HEK293 (cell line): Measurements from ENCODE around the gene DEFB113.

Experiments used
- CTCF ChIA-PET: fragments of 350-600 bp; formaldehyde crosslinking; extraction: SDS; loops from one replicate; lab custom pipeline; 2021; ENCODE audit warnings: antibody characterized with exemption; lab: Yijun Ruan, JAX
- POLR2A ChIA-PET: fragments of 300-600 bp; formaldehyde crosslinking; extraction: SDS; loops from one replicate; lab custom pipeline; 2020; ENCODE audit warnings: antibody characterized with exemption, inconsistent platforms; lab: Yijun Ruan, JAX
- H3K27ac ChIP-seq: fragments of 200-500 bp; sonication (Bioruptor generic); 2 replicates; pipeline ENCODE4 v1.5.1; 2014; ENCODE audit warnings: low read depth, low read length, control low read depth, inconsistent platforms; ENCODE audit errors: extremely low read depth
- H3K36me3 ChIP-seq, 2 experiments: fragments of 200-500 bp in 1 of 2; sonication (Bioruptor generic) in 1 of 2; 1 replicate in 1 of 2; 2 replicates in 1 of 2; pipeline ENCODE4 v1.5.1; 2014 to 2017; ENCODE audit warnings: inconsistent platforms in 2 of 2, low read length in 2 of 2; ENCODE audit not compliant: control insufficient read depth in 2 of 2, insufficient read depth in 1 of 2
- H3K4me1 ChIP-seq: fragments of 200-500 bp; sonication (Bioruptor generic); 2 replicates; pipeline ENCODE4 v1.5.1; 2014; ENCODE audit warnings: mild to moderate bottlenecking, low read length, inconsistent platforms; ENCODE audit not compliant: control insufficient read depth, insufficient read depth
- H3K4me3 ChIP-seq: 2 replicates; pipeline ENCODE4 v1.5.1; 2011; ENCODE audit warnings: low read depth, mild to moderate bottlenecking, control low read depth, low read length, moderate library complexity
- H3K9me3 ChIP-seq: fragments of 200-500 bp; sonication (Bioruptor generic); 2 replicates; pipeline ENCODE4 v1.5.1; 2014; ENCODE audit warnings: low read depth, low read length, inconsistent platforms; ENCODE audit not compliant: control insufficient read depth, insufficient read depth
- CTCF ChIP-seq: fragments of 450-650 bp; formaldehyde crosslinking; IDR thresholded peaks from 2 replicates; pipeline ENCODE4 v1.5.1; 2016; ENCODE audit warnings: missing biosample characterization, missing genetic modification characterization
- MZF1 ChIP-seq: fragments of 450-650 bp; formaldehyde crosslinking; IDR thresholded peaks from 2 replicates; pipeline ENCODE4 v1.5.1; 2017; ENCODE audit warnings: missing biosample characterization, missing genetic modification characterization, borderline replicate concordance
- RBAK ChIP-seq: fragments of 450-650 bp; formaldehyde crosslinking; IDR thresholded peaks from 2 replicates; pipeline ENCODE4 v1.5.1; 2016; ENCODE audit warnings: missing biosample characterization, missing genetic modification characterization
- SETDB1 ChIP-seq: IDR thresholded peaks from one replicate; pipeline ENCODE4 v1.6.1; 2017; ENCODE audit warnings: mild to moderate bottlenecking, low read length, moderate library complexity, mixed read lengths; ENCODE audit not compliant: insufficient read length
- SP7 ChIP-seq: fragments of 450-650 bp; formaldehyde crosslinking; IDR thresholded peaks from 2 replicates; pipeline ENCODE4 v1.5.1; 2016; ENCODE audit warnings: missing biosample characterization, missing genetic modification characterization
- ZBTB7A ChIP-seq: fragments of 450-650 bp; formaldehyde crosslinking; IDR thresholded peaks from 2 replicates; pipeline ENCODE4 v1.5.1; 2016; ENCODE audit warnings: low read depth, missing biosample characterization, missing genetic modification characterization
- ZBTB8A ChIP-seq: fragments of 450-650 bp; formaldehyde crosslinking; IDR thresholded peaks from 2 replicates; pipeline ENCODE4 v1.5.1; 2016; ENCODE audit warnings: missing biosample characterization, missing genetic modification characterization
- ZFHX2 ChIP-seq: fragments of 450-650 bp; formaldehyde crosslinking; conservative IDR thresholded peaks from 2 replicates; pipeline ENCODE4 v1.5.1; 2016; ENCODE audit warnings: missing biosample characterization, missing genetic modification characterization
- ZFP41 ChIP-seq: fragments of 450-650 bp; formaldehyde crosslinking; IDR thresholded peaks from 2 replicates; pipeline ENCODE4 v1.5.1; 2016; ENCODE audit warnings: missing biosample characterization, missing genetic modification characterization, borderline replicate concordance
- ZFP69B ChIP-seq: fragments of 450-650 bp; formaldehyde crosslinking; IDR thresholded peaks from 2 replicates; pipeline ENCODE4 v1.5.1; 2016; ENCODE audit warnings: missing biosample characterization, missing genetic modification characterization
- ZNF10 ChIP-seq: fragments of 450-650 bp; formaldehyde crosslinking; IDR thresholded peaks from 2 replicates; pipeline ENCODE4 v1.5.1; 2017; ENCODE audit warnings: missing biosample characterization, missing genetic modification characterization
- ZNF112 ChIP-seq: fragments of 450-650 bp; formaldehyde crosslinking; IDR thresholded peaks from 2 replicates; pipeline ENCODE4 v1.5.0; 2017; ENCODE audit warnings: missing biosample characterization, missing genetic modification characterization
- ZNF121 ChIP-seq: fragments of 450-650 bp; formaldehyde crosslinking; IDR thresholded peaks from 2 replicates; pipeline ENCODE4 v1.5.1; 2016; ENCODE audit warnings: missing biosample characterization, missing genetic modification characterization
- ZNF18 ChIP-seq: fragments of 450-650 bp; formaldehyde crosslinking; IDR thresholded peaks from 2 replicates; pipeline ENCODE4 v1.5.1; 2016; ENCODE audit warnings: missing biosample characterization, missing genetic modification characterization
- ZNF223 ChIP-seq: fragments of 450-650 bp; formaldehyde crosslinking; IDR thresholded peaks from 2 replicates; pipeline ENCODE4 v1.5.1; 2016; ENCODE audit warnings: missing biosample characterization, missing genetic modification characterization
- ZNF239 ChIP-seq: fragments of 450-650 bp; formaldehyde crosslinking; IDR thresholded peaks from 2 replicates; pipeline ENCODE4 v1.5.1; 2016; ENCODE audit warnings: missing biosample characterization, missing genetic modification characterization
- ZNF274 ChIP-seq, 2 experiments: fragments of 200-500 bp in 1 of 2; fragments of 450-650 bp in 1 of 2; sonication (Bioruptor generic) in 1 of 2; formaldehyde crosslinking in 1 of 2; IDR thresholded peaks; 2 replicates each; pipeline versions ENCODE4 v1.5.1 to v1.6.1; 2014 to 2016; ENCODE audit warnings: borderline replicate concordance in 1 of 2, inconsistent platforms in 1 of 2, low read length in 1 of 2, missing biosample characterization in 1 of 2, missing genetic modification characterization in 1 of 2
- ZNF404 ChIP-seq: fragments of 450-650 bp; formaldehyde crosslinking; IDR thresholded peaks from 2 replicates; pipeline ENCODE4 v1.5.1; 2017; ENCODE audit warnings: missing biosample characterization, missing genetic modification characterization
- ZNF571 ChIP-seq: fragments of 450-650 bp; formaldehyde crosslinking; IDR thresholded peaks from 2 replicates; pipeline ENCODE4 v1.5.0; 2017; ENCODE audit warnings: missing biosample characterization, missing genetic modification characterization
- ZNF654 ChIP-seq: fragments of 450-650 bp; formaldehyde crosslinking; IDR thresholded peaks from 2 replicates; pipeline ENCODE4 v1.5.1; 2016; ENCODE audit warnings: low read depth, missing biosample characterization, missing genetic modification characterization
- ZNF747 ChIP-seq: fragments of 450-650 bp; formaldehyde crosslinking; IDR thresholded peaks from 2 replicates; pipeline ENCODE4 v1.5.1; 2016; ENCODE audit warnings: missing biosample characterization, missing genetic modification characterization
- ZNF777 ChIP-seq: fragments of 450-650 bp; formaldehyde crosslinking; IDR thresholded peaks from 2 replicates; pipeline ENCODE4 v1.5.1; 2017; ENCODE audit warnings: missing biosample characterization, missing genetic modification characterization, borderline replicate concordance
- TF ChIP-seq, protein P1 (sequence below): fragments of 450-650 bp; formaldehyde crosslinking; IDR thresholded peaks from 2 replicates; pipeline ENCODE4 v1.5.1; 2016; ENCODE audit warnings: missing biosample characterization, missing genetic modification characterization
- TF ChIP-seq, protein P2 (sequence below): fragments of 450-650 bp; formaldehyde crosslinking; IDR thresholded peaks from 2 replicates; pipeline ENCODE4 v1.5.1; 2016; ENCODE audit warnings: missing biosample characterization, missing genetic modification characterization
- TF ChIP-seq, protein P3 (sequence below): fragments of 450-650 bp; formaldehyde crosslinking; IDR thresholded peaks from 2 replicates; pipeline ENCODE4 v1.5.1; 2016; ENCODE audit warnings: missing biosample characterization, missing genetic modification characterization

Gene DEFB113

DNA sequence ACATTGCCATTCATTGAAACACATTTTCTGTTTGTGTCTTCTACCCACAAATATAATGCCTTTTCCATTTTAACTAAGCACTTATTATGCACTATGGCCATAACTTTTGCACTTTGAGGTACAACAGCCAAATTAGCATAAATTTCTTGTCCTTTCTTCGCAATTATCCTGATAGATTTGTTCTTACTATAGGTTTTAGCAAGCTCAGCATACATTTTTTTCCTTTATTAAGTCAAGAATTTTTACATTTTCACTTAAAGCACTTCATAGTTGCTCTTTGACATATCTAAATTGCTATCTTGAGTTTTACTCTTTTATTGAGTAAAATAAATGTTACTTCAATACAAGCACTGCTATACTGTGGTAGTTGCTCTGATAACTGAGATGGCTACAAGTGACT, 11.2 kb downstream of the DEFB113 start:
- H3K4me3 ChIP-seq, result no peak overlapping the region
- TF ChIP-seq ZFP69B (tag by site-specific recombination) (no peak), ZNF239 (tag by site-specific recombination) (no peak), SETDB1 (no peak), ZNF654 (tag by site-specific recombination) (no peak), MZF1 (tag by site-specific recombination) (no peak), ZNF112 (tag by site-specific recombination) (no peak), ZNF777 (tag by site-specific recombination) (no peak), ZNF747 (tag by site-specific recombination) (no peak), ZBTB7A (no peak), CTCF (tag by site-specific recombination) (no peak), SP7 (tag by site-specific recombination) (no peak), ZNF274 (IDR thresholded peaks at IDR 0.05; ENCODE audit: low read length) (no peak), ZNF274 (tag by site-specific recombination; IDR thresholded peaks at IDR 0.05; ENCODE audit: borderline replicate concordance) (no peak), RBAK (tag by site-specific recombination) (no peak), ZFHX2 (tag by site-specific recombination) (no peak), ZNF404 (tag by site-specific recombination) (no peak), ZNF18 (no peak)
- TF ChIP-seq, protein P1, sequence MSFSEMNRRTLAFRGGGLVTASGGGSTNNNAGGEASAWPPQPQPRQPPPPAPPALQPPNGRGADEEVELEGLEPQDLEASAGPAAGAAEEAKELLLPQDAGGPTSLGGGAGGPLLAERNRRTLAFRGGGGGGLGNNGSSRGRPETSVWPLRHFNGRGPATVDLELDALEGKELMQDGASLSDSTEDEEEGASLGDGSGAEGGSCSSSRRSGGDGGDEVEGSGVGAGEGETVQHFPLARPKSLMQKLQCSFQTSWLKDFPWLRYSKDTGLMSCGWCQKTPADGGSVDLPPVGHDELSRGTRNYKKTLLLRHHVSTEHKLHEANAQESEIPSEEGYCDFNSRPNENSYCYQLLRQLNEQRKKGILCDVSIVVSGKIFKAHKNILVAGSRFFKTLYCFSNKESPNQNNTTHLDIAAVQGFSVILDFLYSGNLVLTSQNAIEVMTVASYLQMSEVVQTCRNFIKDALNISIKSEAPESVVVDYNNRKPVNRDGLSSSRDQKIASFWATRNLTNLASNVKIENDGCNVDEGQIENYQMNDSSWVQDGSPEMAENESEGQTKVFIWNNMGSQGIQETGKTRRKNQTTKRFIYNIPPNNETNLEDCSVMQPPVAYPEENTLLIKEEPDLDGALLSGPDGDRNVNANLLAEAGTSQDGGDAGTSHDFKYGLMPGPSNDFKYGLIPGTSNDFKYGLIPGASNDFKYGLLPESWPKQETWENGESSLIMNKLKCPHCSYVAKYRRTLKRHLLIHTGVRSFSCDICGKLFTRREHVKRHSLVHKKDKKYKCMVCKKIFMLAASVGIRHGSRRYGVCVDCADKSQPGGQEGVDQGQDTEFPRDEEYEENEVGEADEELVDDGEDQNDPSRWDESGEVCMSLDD (tag by site-specific recombination), result no peak
- H3K9me3 ChIP-seq, result no peaks in the 10 kb centered on the region
- no peaks in the 10 kb centered on the region for H3K4me1 ChIP-seq
- ChIA-PET CTCF (no interaction called here), POLR2A (no interaction called here)
- H3K27ac ChIP-seq, result no peak overlapping the region
- no peaks in the 10 kb centered on the region for H3K36me3 ChIP-seq

- H3K36me3 ChIP-seq, result no peaks in the 10 kb centered on the region
- TF ChIP-seq ZNF10, result no peak
- no peak for TF ChIP-seq ZNF571 (tag by site-specific recombination)
- TF ChIP-seq, protein P2, sequence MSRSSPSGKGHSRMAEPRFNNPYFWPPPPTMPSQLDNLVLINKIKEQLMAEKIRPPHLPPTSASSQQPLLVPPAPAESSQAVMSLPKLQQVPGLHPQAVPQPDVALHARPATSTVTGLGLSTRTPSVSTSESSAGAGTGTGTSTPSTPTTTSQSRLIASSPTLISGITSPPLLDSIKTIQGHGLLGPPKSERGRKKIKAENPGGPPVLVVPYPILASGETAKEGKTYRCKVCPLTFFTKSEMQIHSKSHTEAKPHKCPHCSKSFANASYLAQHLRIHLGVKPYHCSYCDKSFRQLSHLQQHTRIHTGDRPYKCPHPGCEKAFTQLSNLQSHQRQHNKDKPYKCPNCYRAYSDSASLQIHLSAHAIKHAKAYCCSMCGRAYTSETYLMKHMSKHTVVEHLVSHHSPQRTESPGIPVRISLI (tag by site-specific recombination), result no peak
- no peak for TF ChIP-seq ZFP41
- no peak for TF ChIP-seq ZNF121
- TF ChIP-seq, protein P3, sequence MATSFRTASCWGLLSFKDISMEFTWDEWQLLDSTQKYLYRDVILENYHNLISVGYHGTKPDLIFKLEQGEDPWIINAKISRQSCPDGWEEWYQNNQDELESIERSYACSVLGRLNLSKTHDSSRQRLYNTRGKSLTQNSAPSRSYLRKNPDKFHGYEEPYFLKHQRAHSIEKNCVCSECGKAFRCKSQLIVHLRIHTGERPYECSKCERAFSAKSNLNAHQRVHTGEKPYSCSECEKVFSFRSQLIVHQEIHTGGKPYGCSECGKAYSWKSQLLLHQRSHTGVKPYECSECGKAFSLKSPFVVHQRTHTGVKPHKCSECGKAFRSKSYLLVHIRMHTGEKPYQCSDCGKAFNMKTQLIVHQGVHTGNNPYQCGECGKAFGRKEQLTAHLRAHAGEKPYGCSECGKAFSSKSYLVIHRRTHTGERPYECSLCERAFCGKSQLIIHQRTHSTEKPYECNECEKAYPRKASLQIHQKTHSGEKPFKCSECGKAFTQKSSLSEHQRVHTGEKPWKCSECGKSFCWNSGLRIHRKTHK, result no peak
- TF ChIP-seq ZNF223, result no peak
- no peak for TF ChIP-seq ZBTB8A (tag by site-specific recombination)
- TF ChIP-seq, all 188 proteins: peak for 0
- POLR2A ChIA-PET, result no interaction called here
- no peaks in the 10 kb centered on the region for H3K4me1 ChIP-seq
- no peaks in the 10 kb centered on the region for H3K9me3 ChIP-seq
- H3K27ac ChIP-seq, result no peak overlapping the region
- H3K4me3 ChIP-seq, result no peak overlapping the region
- CTCF ChIA-PET, result no interaction called here
Observed at GRCh38 chr6:49955847-49956246, 13.6 kb downstream of the DEFB113 start.
